Hippocampal formation (tissue), 2 donors: ENCODE data around the gene KRTAP10-1.
"Not testable (repeated sequence)": the region's sequence is repeated elsewhere in the genome, so short reads cannot be mapped to it uniquely, and the experiment has no call there.

Experiments used
- DNase-seq, 2 donors: peaks; one replicate each; lab custom pipeline; 2025; lab: John Stamatoyannopoulos, UW

Gene KRTAP10-1

GRCh38 chr21:44503006-44503889 is 36.7 kb downstream of the KRTAP10-1 start:
- DNase-seq: not testable (repeated sequence)

GRCh38 chr21:44502171-44502958 is 37.6 kb downstream of the KRTAP10-1 start:
- no peak for DNase-seq

GRCh38 chr21:44500111-44500510 is 39.9 kb downstream of the KRTAP10-1 start:
- no peak for DNase-seq

DNA sequence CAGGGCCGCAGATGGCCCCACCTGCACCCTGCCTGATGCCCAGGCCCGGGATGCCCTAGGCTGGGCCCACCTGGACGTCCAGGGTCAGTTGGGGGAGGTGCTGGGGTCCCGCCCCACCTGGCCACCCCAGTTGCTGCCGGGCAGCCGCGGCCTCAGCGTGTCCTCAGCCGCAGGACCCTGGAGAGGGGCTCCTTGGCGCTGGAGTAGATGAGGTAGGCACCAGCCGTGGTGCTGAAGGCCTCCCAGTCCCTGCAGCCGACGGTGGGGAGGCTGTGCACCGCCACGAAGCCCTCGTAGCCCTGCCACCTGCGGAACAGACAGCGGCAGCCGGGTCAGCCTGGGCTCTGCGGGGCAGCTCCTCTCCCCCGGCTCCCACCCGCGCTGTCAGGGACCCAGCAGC is 40.4 kb downstream of the KRTAP10-1 start:
- DNase-seq: no peak

DNA sequence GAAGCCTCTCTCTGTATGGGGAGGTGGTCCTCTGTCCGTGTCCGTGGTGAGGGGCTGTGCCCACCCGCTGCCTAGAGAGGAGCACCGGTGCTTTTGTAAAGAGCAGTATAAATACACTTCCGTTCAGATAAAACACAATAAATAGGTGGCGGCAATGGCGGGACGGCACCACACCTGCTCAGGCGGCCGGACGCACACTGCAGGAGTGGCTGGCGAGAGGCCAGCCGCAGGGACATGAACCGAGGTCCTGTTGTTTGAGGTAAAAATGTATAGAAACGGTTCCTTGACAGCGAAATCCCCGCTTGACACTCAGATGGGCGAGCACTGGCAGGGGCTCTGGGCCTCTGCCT is 40.8 kb downstream of the KRTAP10-1 start:
- DNase-seq: no peak

GRCh38 chr21:44498280-44499210 is 41.5 kb downstream of the KRTAP10-1 start:
- no peak for DNase-seq

GRCh38 chr21:44497703-44498126 is 42.3 kb downstream of the KRTAP10-1 start:
- no peak for DNase-seq

- no peak for DNase-seq
Measured at GRCh38 chr21:44496564-44497550, 43.1 kb downstream of the KRTAP10-1 start.

DNA sequence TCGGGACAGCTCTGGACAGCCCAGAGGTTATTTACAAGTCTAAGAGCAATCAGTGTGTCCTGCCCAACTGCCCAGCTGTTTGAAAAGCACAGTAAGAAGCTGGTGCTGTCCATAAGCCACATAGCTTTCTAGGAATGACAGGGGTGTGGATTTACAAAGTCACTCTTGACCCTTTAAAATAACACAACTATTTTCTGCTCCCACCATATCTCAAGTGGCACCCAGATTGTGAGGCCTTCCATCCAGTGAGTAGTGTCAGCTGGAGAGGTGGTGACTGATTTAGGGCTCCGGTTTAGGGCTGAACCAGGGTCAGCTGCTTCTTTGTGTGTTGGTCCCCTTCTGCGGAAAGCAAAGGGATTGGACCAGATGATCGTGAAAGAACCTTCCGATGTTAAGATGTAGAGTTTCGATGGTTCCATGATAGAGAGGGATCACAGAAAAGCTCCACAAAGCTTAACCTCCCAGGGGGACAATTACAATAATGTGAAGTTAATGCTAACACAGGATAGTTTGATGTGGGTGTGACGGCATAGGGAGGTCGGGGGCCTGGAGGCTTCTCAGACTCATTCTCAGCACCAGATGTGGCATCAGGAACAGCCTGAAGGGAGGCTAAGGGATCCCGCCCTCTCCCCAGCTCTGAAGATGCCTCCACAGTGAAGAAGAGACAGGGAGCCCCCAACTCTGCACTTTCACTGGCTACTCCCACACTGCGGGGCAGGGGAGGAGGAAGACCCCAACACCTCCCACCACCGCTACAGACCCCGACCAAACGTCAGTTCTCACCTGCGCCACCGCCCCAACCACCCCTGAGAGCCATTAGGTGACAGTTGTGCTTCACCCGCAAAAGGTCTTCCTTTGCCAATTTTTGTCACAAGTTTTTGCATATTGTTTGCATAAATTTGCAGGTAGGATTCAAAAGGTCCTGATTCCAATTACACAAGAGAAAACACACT is 44.1 kb downstream of the KRTAP10-1 start:
- no peak for DNase-seq

DNA sequence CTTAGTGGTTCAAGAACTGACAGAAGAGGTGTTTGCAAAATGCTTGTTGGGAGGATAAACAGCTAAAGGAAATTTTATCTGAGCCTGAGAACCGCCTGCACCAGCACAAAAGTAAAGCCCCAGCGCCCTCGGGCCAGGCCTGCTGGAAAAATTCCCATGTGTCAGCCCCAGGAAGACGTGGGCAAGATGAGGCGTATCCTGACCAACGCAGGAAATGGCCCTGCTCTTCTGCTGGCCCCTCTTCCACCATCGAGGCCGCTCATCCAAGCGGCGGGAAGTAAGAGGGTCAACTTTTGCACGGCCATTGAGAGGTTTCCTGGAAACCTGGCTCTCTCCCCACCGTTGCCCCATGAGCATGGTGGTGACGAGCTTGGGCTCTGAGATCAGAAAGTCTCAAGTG is 45.0 kb downstream of the KRTAP10-1 start:
- DNase-seq: no peak

- DNase-seq: no peak
Measured at GRCh38 chr21:44494418-44494817, 45.6 kb downstream of the KRTAP10-1 start.

- DNase-seq: no peak
Measured at GRCh38 chr21:44492567-44493385, 47.2 kb downstream of the KRTAP10-1 start.

DNA sequence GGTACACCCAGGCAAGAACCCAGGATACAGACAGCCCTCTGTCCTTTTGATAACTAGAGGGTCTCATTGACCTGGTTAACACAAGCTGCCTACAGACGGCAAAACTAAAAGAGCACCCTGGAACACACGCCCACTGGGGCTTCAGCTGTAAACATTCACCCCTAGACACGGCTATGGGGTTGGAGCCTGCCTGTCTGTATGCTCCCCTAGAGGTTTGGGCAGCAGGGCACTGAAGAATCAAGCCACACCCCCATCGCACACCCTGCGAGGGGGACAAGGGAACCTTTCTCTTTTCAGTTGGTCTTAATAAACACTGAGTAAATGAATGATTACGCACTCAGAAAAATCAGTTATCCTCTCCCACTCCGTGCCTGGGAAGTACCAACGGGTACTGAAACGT is 49.2 kb downstream of the KRTAP10-1 start:
- no peak for DNase-seq

DNA sequence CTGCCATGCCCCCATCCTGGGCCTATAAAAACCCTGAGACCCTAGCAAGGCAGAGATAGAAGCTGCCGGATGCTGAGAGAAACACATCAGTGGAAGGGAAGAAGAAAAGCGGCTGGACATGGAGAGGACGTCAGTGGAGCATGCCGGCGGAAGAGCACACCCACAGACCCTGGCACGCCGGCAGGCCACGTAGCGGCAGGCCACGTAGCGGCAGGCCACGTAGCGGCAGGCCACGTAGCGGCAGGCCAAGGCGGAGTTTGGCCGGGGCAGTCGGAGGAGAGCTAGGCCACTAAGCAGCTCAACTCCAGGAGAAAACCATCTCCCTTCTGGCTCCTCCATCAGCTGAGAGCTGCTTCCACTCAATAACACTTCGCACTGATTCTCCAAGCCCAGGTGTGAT is 49.6 kb downstream of the KRTAP10-1 start:
- no peak for DNase-seq

- no peak for DNase-seq
Measured at GRCh38 chr21:44489962-44490361, 50.0 kb downstream of the KRTAP10-1 start.
